Esophagus squamous epithelium (tissue), 4 donors: ENCODE results near the gene DCBLD2.

Experiments
- CTCF ChIP-seq, 6 experiments: fragments of 450-650 bp in 4 of 6; fragments of 200-600 bp in 2 of 6; sonication (generic) in 2 of 6; IDR thresholded peaks; one replicate each; pipeline ENCODE4 v1.5.1; 2016 to 2019; ENCODE audit warnings: antibody characterized with exemption in 6 of 6, mild to moderate bottlenecking in 4 of 6, moderate library complexity in 4 of 6
- POLR2A ChIP-seq, 4 donors: fragments of 450-650 bp; IDR thresholded peaks; one replicate each; pipeline ENCODE4 v1.6.1; 2017; ENCODE audit warnings: antibody characterized with exemption in 4 of 4, mild to moderate bottlenecking in 4 of 4, moderate library complexity in 3 of 4

GRCh38 chr3:98903705-98904481 is 2.4 kb upstream of the DCBLD2 start:
- TF ChIP-seq CTCF (IDR thresholded peaks at IDR 0.05) (no peak), POLR2A (IDR thresholded peaks at IDR 0.05) (no peak)
